ENCODE results near the gene LOXHD1.

GRCh38 chr18:46460754-46461153 lies 196.3 kb downstream of the LOXHD1 start:
- TF ChIP-seq, protein P1, sequence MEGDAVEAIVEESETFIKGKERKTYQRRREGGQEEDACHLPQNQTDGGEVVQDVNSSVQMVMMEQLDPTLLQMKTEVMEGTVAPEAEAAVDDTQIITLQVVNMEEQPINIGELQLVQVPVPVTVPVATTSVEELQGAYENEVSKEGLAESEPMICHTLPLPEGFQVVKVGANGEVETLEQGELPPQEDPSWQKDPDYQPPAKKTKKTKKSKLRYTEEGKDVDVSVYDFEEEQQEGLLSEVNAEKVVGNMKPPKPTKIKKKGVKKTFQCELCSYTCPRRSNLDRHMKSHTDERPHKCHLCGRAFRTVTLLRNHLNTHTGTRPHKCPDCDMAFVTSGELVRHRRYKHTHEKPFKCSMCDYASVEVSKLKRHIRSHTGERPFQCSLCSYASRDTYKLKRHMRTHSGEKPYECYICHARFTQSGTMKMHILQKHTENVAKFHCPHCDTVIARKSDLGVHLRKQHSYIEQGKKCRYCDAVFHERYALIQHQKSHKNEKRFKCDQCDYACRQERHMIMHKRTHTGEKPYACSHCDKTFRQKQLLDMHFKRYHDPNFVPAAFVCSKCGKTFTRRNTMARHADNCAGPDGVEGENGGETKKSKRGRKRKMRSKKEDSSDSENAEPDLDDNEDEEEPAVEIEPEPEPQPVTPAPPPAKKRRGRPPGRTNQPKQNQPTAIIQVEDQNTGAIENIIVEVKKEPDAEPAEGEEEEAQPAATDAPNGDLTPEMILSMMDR (IDR thresholded peaks at IDR 0.05) = no peak
- no peak for TF ChIP-seq POLR2A (IDR thresholded peaks at IDR 0.05)

All from testis (tissue), 2 donors.